Spleen (tissue), 11 donors: Measurements from ENCODE around the gene VPS8. TPM values are rescaled to one million over a fixed set of nuclear protein-coding genes. Genes with fewer than 3 reads are reported as not detected.

ENCODE experiments used
- DNase-seq: peaks from one replicate; pipeline ENCODE4 v3.0.0-alpha.2; 2020
- H3K27ac ChIP-seq, 8 donors: fragments of 200-600 bp; sonication (generic) in 7 of 8; 1 replicate in 4 of 8; 2 replicates in 4 of 8; pipeline versions ENCODE4 v1.5.0 to v1.8.0; 2016 to 2021; ENCODE audit warnings: inconsistent platforms in 4 of 8, mild to moderate bottlenecking in 4 of 8, moderate library complexity in 1 of 8
- H3K27me3 ChIP-seq, 7 donors: fragments of 200-600 bp; sonication (generic) in 6 of 7; replicated peaks in 1 of 7; 1 replicate in 4 of 7; 2 replicates in 3 of 7; pipeline versions ENCODE4 v1.5.0 to v1.8.0; 2016 to 2021; ENCODE audit warnings: inconsistent platforms in 3 of 7, mild to moderate bottlenecking in 1 of 7
- H3K36me3 ChIP-seq, 6 donors: fragments of 200-600 bp; sonication (generic) in 5 of 6; 1 replicate in 4 of 6; 2 replicates in 2 of 6; pipeline versions ENCODE4 v1.5.0 to v1.8.0; 2016 to 2021; ENCODE audit warnings: inconsistent platforms in 2 of 6
- H3K4me1 ChIP-seq, 6 donors: fragments of 200-600 bp; sonication (generic) in 5 of 6; 1 replicate in 3 of 6; 2 replicates in 3 of 6; pipeline versions ENCODE4 v1.5.0 to v1.8.0; 2016 to 2021; ENCODE audit warnings: inconsistent platforms in 3 of 6
- H3K4me3 ChIP-seq, 8 donors: fragments of 200-600 bp; sonication (generic) in 7 of 8; 1 replicate in 4 of 8; 2 replicates in 4 of 8; pipeline versions ENCODE4 v1.5.0 to v1.8.0; 2016 to 2021; ENCODE audit warnings: inconsistent platforms in 4 of 8, mild to moderate bottlenecking in 4 of 8, moderate library complexity in 2 of 8
- H3K9me3 ChIP-seq, 8 donors: fragments of 200-600 bp; sonication (generic) in 7 of 8; 1 replicate in 4 of 8; 2 replicates in 4 of 8; pipeline versions ENCODE4 v1.5.0 to v1.8.0; 2016 to 2021; ENCODE audit warnings: inconsistent platforms in 4 of 8
- CTCF ChIP-seq, 11 experiments: fragments of 200-600 bp in 7 of 11; fragments of 450-650 bp in 4 of 11; sonication (generic) in 4 of 11; IDR thresholded peaks in 8 of 11; conservative IDR thresholded peaks in 3 of 11; 1 replicate in 7 of 11; 2 replicates in 4 of 11; pipeline versions ENCODE4 v1.4.0 to v1.8.0; 2016 to 2021; ENCODE audit warnings: antibody characterized with exemption in 11 of 11, inconsistent platforms in 4 of 11, mild to moderate bottlenecking in 1 of 11
- POLR2A ChIP-seq, 3 donors: fragments of 450-650 bp; IDR thresholded peaks; one replicate each; pipeline ENCODE4 v1.5.1; 2017; ENCODE audit warnings: antibody characterized with exemption in 3 of 3, mild to moderate bottlenecking in 1 of 3
- POLR2AphosphoS5 ChIP-seq, 3 donors: sonication (generic); formaldehyde crosslinking; IDR thresholded peaks; one replicate each; pipeline ENCODE4 v1.5.1; 2017; ENCODE audit warnings: antibody characterized with exemption in 3 of 3
- WGBS, 5 donors: extraction: QIAGEN DNeasy Blood & Tissue Kit in 3 of 5; methylation state at CpG; one replicate each; pipeline versions ENCODE4 v1.1.5 to v1.1.7; 2013 to 2018; 5-methylcytosine and 5-hydroxymethylcytosine counted together
- intact Hi-C: fragments of 100-400 bp; cut with DNase I; formaldehyde crosslinking; loops from one replicate; pipeline ENCODE4 v1.15.0; 2023; ENCODE audit warnings: low total_unique reads
- polyA plus RNA-seq, 3 donors: library from polyadenylated mRNA; stranded (reverse); fragments of 200-250 nt; gene quantifications; one replicate each; pipeline ENCODE4 v1.2.1, GENCODE V29; 2013
- total RNA-seq, 7 donors: library from RNA; depleted of rRNA in 3 of 7; stranded (reverse); fragments of >200 nt in 3 of 7; fragmentation: NEBNext Ultra II Directional in 4 of 7; extraction: Animal tissue kit (Norgen Biotek cat#: 25700) in 4 of 7; gene quantifications; one replicate each; pipeline versions ENCODE4 v1.1.0 to v1.2.1, GENCODE V29; 2016 to 2021
- donor health status: healthy with polysubstance abuse.
- donor health status: DM: no; HTN: no; CAD: no; lungs with moderate emphysema.
- donor health status: DM: no; HTN: no; CAD: no.
- donor health status: Bipolar disorder and iron deficiency.
- donor health status: healthy.
- donor health status: DM: no; HTN: no; CAD: no.
- donor health status: DM: yes; HTN: yes; CAD: no.

VPS8 gene
- total and polyA plus RNA-seq, 10 donors: 9.1 to 169 (median 97.5) TPM

DNA sequence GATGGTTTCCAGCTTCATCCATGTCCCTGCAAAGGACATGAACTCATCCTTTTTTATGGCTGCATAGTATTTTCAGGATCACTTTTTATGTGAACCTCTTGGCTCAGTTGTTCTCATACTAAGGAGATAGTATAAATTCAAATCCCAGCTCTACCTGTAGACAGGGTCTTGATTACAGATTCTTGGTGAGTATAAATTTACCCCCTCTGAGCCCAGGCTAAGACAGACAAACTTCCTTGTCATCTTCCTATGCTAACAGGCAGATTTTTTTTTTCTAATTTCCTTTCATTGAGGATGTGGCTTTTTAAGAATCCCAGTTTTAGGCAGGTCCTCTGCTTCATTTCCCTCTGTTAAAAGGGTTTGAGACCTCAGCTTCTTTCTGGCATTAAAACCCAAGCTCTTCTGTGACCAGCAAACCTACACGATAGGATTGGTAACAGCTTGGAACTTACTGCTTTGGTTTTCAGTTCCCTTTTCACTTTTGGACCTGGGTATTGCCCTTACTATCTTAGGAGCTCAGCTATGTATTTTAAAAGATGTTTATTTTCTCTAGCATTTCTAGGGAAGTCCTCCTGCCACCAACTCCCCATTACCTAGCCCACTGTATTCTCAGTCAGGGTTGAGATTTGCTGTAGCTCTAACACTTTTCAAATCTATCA lies 72.5 kb downstream of the VPS8 start:
- H3K4me3 ChIP-seq: no peak overlapping the region
- peaks cover 0 to 5% (median 0%) of the 10 kb centered on the region in 6 donors for H3K4me1 ChIP-seq
- TF ChIP-seq POLR2A (IDR thresholded peaks at IDR 0.05) (no peak), CTCF (IDR thresholded peaks at IDR 0.05 in 8 of 11, conservative IDR thresholded peaks at IDR 0.05 in 3 of 11) (no peak), POLR2AphosphoS5 (IDR thresholded peaks at IDR 0.05) (no peak)
- no peaks in the 10 kb centered on the region for H3K9me3 ChIP-seq
- DNase-seq: no peak
- 50 to 79% (median 62%) methylated on average over 1 of the region's 1 CpG for WGBS, 5 donors
- no peak overlapping the region for H3K27ac ChIP-seq
- H3K36me3 ChIP-seq: peaks cover 0 to 98% (median 29%) of the 10 kb centered on the region in 6 donors
- intact Hi-C loops: no loop called here
- no peaks in the 10 kb centered on the region for H3K27me3 ChIP-seq

DNA sequence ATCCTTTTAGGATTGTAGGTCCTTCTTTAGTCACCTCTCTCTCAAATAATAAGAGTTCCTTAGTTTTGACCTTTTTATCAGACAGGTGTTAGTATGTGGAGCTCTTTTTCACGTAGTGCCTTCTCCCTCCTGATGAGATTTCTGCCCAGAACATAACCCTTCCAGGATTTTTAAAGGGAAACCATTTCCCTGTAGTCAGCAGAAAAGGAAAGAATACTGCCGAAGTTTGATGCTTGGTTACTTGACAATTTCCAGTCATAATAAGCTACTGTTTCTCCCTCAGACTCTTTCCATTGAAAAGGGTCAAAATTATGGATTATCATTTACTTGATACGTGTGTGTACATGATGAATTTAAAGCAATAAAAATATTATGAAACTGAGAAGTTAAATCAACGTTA lies 73.1 kb downstream of the VPS8 start:
- TF ChIP-seq POLR2AphosphoS5 (IDR thresholded peaks at IDR 0.05) (no peak), POLR2A (IDR thresholded peaks at IDR 0.05) (no peak), CTCF (IDR thresholded peaks at IDR 0.05 in 8 of 11, conservative IDR thresholded peaks at IDR 0.05 in 3 of 11) (no peak)
- Histone ChIP-seq H3K27ac (no peak overlapping the region), H3K27me3 (no peaks in the 10 kb centered on the region), H3K4me3 (no peak overlapping the region), H3K4me1 (peaks cover 0 to 5% (median 0%) of the 10 kb centered on the region in 6 donors), H3K36me3 (peaks cover 0 to 98% (median 28%) of the 10 kb centered on the region in 6 donors), H3K9me3 (no peaks in the 10 kb centered on the region)
- DNase-seq: no peak
- WGBS, 5 donors: 80 to 90% (median 87%) methylated on average over 4 of the region's 4 CpGs
- intact Hi-C loops: no loop called here

DNA sequence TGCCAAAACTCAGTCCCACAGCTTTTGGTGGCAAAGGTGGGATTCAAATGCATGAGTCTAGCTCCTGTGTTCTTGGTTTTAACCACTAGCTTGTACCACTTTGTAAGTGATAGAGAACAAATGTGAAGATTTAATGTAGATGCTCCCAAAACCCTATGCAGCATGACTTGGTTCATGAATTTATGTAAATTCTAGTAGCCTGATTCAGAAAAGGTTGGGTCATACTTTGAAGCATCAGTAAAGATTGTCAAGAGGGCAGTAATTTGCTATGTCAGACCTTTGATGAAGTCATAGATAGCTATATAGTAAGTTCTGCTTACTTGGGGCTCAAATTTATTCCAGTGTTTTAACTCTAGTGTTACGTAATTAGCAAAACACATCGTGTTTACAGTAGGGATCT lies 75.6 kb downstream of the VPS8 start:
- Histone ChIP-seq H3K4me3 (no peak overlapping the region), H3K27ac (no peak overlapping the region), H3K9me3 (no peaks in the 10 kb centered on the region), H3K36me3 (peaks cover 0 to 97% (median 25%) of the 10 kb centered on the region in 6 donors), H3K4me1 (peaks cover 0 to 5% (median 0%) of the 10 kb centered on the region in 6 donors), H3K27me3 (no peaks in the 10 kb centered on the region)
- intact Hi-C loops: no loop called here
- no peak for DNase-seq
- TF ChIP-seq POLR2AphosphoS5 (IDR thresholded peaks at IDR 0.05): no peak
- TF ChIP-seq CTCF (IDR thresholded peaks at IDR 0.05 in 8 of 11, conservative IDR thresholded peaks at IDR 0.05 in 3 of 11): no peak
- no peak for TF ChIP-seq POLR2A (IDR thresholded peaks at IDR 0.05)
- WGBS, 5 donors: 84 to 94% (median 85%) methylated on average over 2 of the region's 2 CpGs

DNA sequence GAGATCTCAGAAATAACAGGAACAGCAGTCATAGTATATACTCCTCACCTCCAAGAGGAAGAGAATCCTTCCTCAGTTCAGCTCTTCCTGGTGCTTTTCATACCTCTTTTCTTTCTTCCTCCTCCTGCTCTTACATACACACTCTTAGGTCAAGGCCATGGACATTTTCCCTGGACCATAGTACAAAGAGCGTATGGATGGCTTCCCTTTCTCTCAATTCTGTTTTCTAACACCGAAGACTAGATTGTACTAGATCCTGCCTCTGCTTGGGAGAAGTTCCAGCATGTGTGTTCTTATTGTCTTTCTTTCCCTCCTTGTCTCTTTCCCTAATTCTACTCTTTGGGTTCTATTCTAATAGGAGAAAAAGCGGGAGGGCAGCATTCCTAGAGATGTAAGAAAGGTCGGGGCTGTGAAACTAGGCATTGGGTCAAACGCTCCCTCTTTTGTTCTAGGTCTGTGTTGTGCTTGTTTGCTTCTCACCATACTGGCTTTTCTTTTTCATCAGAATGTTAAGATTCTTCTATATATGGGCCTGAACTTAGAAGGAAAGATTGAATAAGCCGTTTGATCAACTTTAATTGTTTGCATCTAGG lies 77.4 kb downstream of the VPS8 start:
- Histone ChIP-seq H3K27ac (no peak overlapping the region), H3K9me3 (no peaks in the 10 kb centered on the region), H3K36me3 (peaks cover 0 to 94% (median 19%) of the 10 kb centered on the region in 6 donors), H3K4me3 (no peak overlapping the region), H3K4me1 (peaks cover 0 to 5% (median 0%) of the 10 kb centered on the region in 6 donors), H3K27me3 (no peaks in the 10 kb centered on the region)
- intact Hi-C loops: no loop called here
- DNase-seq: no peak
- no peak for TF ChIP-seq POLR2AphosphoS5 (IDR thresholded peaks at IDR 0.05)
- no peak for TF ChIP-seq POLR2A (IDR thresholded peaks at IDR 0.05)
- 93 to 95% (median 94%) methylated on average over 6 of the region's 6 CpGs for WGBS, 5 donors
